IPS-NIHi11 (cell line): ENCODE data around the gene SSBP3.
"Not testable (repeated sequence)": the region's sequence is repeated elsewhere in the genome, so short reads cannot be mapped to it uniquely, and the experiment has no call there.

Experiments
- DNase-seq: peaks from one replicate; pipeline ENCODE4 v3.0.0; 2012; ENCODE audit warnings: mixed read lengths, low spot score

The SSBP3 gene

GRCh38 chr1:54406339-54407153, at the start of gene SSBP3:
Gene SSBP3 (minus strand): TSS chr1:54406394.
- peak; percentile 96 for DNase-seq

GRCh38 chr1:54453509-54453908, 47.3 kb upstream of the SSBP3 start:
- no peak for DNase-seq

GRCh38 chr1:54453022-54453421, 46.8 kb upstream of the SSBP3 start:
- no peak for DNase-seq

- DNase-seq, result not testable (repeated sequence)
Observed at GRCh38 chr1:54449431-54449830, 43.2 kb upstream of the SSBP3 start.

- not testable (repeated sequence) for DNase-seq
Observed at GRCh38 chr1:54448801-54449200, 42.6 kb upstream of the SSBP3 start.

- DNase-seq, result not testable (repeated sequence)
Observed at GRCh38 chr1:54447081-54447480, 40.9 kb upstream of the SSBP3 start.

GRCh38 chr1:54442185-54442584, 36.0 kb upstream of the SSBP3 start:
- DNase-seq, result no peak

GRCh38 chr1:54439550-54440223, 33.5 kb upstream of the SSBP3 start:
- DNase-seq, result no peak

GRCh38 chr1:54437783-54438182, 31.6 kb upstream of the SSBP3 start:
- DNase-seq, result no peak

GRCh38 chr1:54436826-54437225, 30.6 kb upstream of the SSBP3 start:
- no peak for DNase-seq

GRCh38 chr1:54429838-54430237, 23.6 kb upstream of the SSBP3 start:
- DNase-seq, result no peak

- DNase-seq, result no peak
Observed at GRCh38 chr1:54428837-54429518, 22.8 kb upstream of the SSBP3 start.

GRCh38 chr1:54425152-54425584, 19.0 kb upstream of the SSBP3 start:
- DNase-seq, result no peak

GRCh38 chr1:54424398-54424797, 18.2 kb upstream of the SSBP3 start:
- no peak for DNase-seq

- DNase-seq, result no peak
Observed at GRCh38 chr1:54421101-54421504, 14.9 kb upstream of the SSBP3 start.

GRCh38 chr1:54418598-54418997, 12.4 kb upstream of the SSBP3 start:
- not testable (repeated sequence) for DNase-seq

GRCh38 chr1:54417123-54417522, 10.9 kb upstream of the SSBP3 start:
- DNase-seq, result no peak

- DNase-seq, result no peak
Observed at GRCh38 chr1:54416435-54416834, 10.2 kb upstream of the SSBP3 start.

GRCh38 chr1:54415991-54416390, 9.8 kb upstream of the SSBP3 start:
- DNase-seq, result no peak

- DNase-seq, result no peak
Observed at GRCh38 chr1:54415533-54415932, 9.3 kb upstream of the SSBP3 start.

- DNase-seq, result no peak
Observed at GRCh38 chr1:54413732-54414131, 7.5 kb upstream of the SSBP3 start.

- no peak for DNase-seq
Observed at GRCh38 chr1:54413295-54413694, 7.1 kb upstream of the SSBP3 start.

GRCh38 chr1:54410359-54410758, 4.2 kb upstream of the SSBP3 start:
- no peak for DNase-seq
